GM12891 (cell line): ENCODE measurements around the gene YPEL2.

Experiments used
- PAX5 ChIP-seq: IDR thresholded peaks from 2 replicates; pipeline ENCODE4 v1.6.1; 2011; ENCODE audit warnings: low read length, moderate library complexity, mild to moderate bottlenecking; ENCODE audit not compliant: insufficient read depth, severe bottlenecking
- POLR2A ChIP-seq: IDR thresholded peaks from 2 replicates; pipeline ENCODE4 v1.6.1; 2011; ENCODE audit warnings: low read depth, low read length, control low read depth
- POLR2AphosphoS5 ChIP-seq: IDR thresholded peaks from 2 replicates; pipeline ENCODE4 v1.6.1; 2011; ENCODE audit warnings: low read depth, low read length, control low read depth
- TAF1 ChIP-seq: IDR thresholded peaks from 2 replicates; pipeline ENCODE4 v1.6.1; 2011; ENCODE audit warnings: low read depth, low read length, control low read depth

DNA sequence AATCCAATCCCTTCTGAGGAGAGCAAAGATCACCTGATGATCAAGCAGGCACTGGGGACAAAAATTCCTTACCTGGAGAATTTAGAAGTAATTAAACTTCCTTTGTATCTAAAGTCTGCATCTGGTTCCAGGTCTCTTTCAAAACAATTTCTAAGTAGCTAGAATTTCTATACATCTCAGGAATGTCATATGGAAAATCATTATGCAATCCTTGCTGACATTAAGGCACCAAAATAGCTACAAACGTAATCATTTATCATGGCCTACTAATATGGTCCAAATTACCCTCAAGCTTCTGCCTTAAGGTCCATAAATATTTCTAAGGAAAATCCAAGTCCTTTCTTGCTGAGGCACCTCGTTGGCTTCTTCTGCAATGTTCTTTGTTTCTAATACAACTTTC lies 32.9 kb upstream of the YPEL2 start:
- no peak for TF ChIP-seq POLR2A
- TF ChIP-seq POLR2AphosphoS5, result no peak
- TF ChIP-seq TAF1, result no peak
- no peak for TF ChIP-seq PAX5
